HG03175 (cell line): ENCODE results near the gene ATIC.

Experiments
- ATAC-seq: cut with Tn5 transposase; IDR thresholded peaks from one replicate; pipeline ENCODE4 v1.9.1; 2021; ENCODE audit warnings: mild to moderate bottlenecking, moderate library complexity; ENCODE audit not compliant: unreplicated experiment

Gene ATIC

GRCh38 chr2:215396595-215397313 lies 84.9 kb downstream of the ATIC start:
- no peak for ATAC-seq

- no peak for ATAC-seq
These were observed 85.9 kb downstream of the ATIC start for GRCh38 chr2:215397632-215398341.

- ATAC-seq: no peak
These were observed 87.3 kb downstream of the ATIC start for GRCh38 chr2:215399067-215399716.
